ENCODE measurements around the gene GPC5. TPM values are rescaled to one million over a fixed set of nuclear protein-coding genes. Genes with fewer than 3 reads are reported as not detected.

The GPC5 gene
- total and polyA plus RNA-seq, 2 donors (not counting 3 experiments of a cell fraction or from before 2014, with no cell fraction given) = 0.59 to 0.97 TPM

DNA sequence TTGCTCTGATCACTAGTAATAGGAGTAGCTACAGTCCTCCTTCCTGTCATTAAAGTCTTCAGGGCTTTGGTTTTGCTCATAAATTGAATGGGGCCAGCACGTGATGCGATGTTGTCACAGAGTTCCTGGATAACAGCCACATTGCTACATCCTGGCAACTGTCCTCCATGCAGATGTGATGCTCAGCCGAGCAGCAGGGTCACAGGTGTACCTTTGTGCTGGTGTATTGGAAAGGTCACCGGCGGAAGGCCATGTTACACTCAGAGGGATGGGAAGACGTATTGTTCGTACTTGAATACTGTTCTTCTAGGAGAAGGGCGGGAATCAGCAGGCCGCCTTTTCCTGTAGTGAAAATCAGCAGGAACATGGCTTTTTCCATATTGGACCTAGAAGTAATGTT lies 1114.4 kb downstream of the GPC5 start:
- H3K79me2 ChIP-seq (ENCODE audit: control insufficient read depth, insufficient read depth, low read length) = no peaks in the 10 kb centered on the region
- intact Hi-C loops (cut with micrococcal nuclease) = no loop called here

DNA sequence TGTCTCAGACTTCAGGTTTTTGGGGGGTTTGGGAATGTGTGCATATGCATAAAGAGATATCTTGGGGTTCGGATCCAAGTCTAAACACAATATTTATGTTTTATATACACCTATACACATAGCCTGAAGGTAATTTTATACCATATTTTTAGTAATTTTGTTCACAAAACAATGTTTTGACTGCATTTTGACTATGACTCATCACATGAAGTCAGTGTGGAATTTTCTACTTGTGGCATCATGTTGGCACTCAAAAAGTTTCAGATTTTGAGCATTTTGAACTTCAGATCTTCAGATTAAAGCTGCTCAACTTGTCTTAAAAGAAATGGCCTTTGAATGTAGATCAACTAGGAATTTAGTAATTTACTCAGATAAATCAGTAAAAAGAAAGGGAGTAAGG lies 1115.3 kb downstream of the GPC5 start:
- TF ChIP-seq EZH2 (IDR thresholded peaks at IDR 0.05; ENCODE audit: borderline replicate concordance, low read depth, low read length, severe bottlenecking) (no peak), POLR2A (IDR thresholded peaks at IDR 0.05; ENCODE audit: low read depth, low read length) (no peak), JUN (IDR thresholded peaks at IDR 0.05; ENCODE audit: borderline replicate concordance, insufficient read depth, insufficient read length, low read depth) (no peak), FOS (IDR thresholded peaks at IDR 0.05; ENCODE audit: borderline replicate concordance, insufficient read depth, low read length) (no peak), GATA2 (IDR thresholded peaks at IDR 0.05; ENCODE audit: insufficient read depth, insufficient read length, low read depth, low read length) (no peak), POLR2AphosphoS5 (IDR thresholded peaks at IDR 0.05; ENCODE audit: insufficient read depth, low read depth, low read length) (no peak), MYC (IDR thresholded peaks at IDR 0.05; ENCODE audit: low read depth, low read length) (no peak)
- TF ChIP-seq, protein P1, sequence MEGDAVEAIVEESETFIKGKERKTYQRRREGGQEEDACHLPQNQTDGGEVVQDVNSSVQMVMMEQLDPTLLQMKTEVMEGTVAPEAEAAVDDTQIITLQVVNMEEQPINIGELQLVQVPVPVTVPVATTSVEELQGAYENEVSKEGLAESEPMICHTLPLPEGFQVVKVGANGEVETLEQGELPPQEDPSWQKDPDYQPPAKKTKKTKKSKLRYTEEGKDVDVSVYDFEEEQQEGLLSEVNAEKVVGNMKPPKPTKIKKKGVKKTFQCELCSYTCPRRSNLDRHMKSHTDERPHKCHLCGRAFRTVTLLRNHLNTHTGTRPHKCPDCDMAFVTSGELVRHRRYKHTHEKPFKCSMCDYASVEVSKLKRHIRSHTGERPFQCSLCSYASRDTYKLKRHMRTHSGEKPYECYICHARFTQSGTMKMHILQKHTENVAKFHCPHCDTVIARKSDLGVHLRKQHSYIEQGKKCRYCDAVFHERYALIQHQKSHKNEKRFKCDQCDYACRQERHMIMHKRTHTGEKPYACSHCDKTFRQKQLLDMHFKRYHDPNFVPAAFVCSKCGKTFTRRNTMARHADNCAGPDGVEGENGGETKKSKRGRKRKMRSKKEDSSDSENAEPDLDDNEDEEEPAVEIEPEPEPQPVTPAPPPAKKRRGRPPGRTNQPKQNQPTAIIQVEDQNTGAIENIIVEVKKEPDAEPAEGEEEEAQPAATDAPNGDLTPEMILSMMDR (IDR thresholded peaks at IDR 0.05; ENCODE audit: extremely low read depth in 1 of 2, insufficient read depth in 1 of 2, low read depth in 1 of 2, low read length in 2 of 2) = no peak
- TF ChIP-seq, protein P2, sequence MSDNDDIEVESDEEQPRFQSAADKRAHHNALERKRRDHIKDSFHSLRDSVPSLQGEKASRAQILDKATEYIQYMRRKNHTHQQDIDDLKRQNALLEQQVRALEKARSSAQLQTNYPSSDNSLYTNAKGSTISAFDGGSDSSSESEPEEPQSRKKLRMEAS (IDR thresholded peaks at IDR 0.05; ENCODE audit: insufficient read depth, insufficient read length) = no peak
- no peaks in the 10 kb centered on the region for H3K79me2 ChIP-seq (ENCODE audit: control insufficient read depth, insufficient read depth, low read length)
- no peaks in the 10 kb centered on the region for H3K27me3 ChIP-seq (ENCODE audit: control insufficient read depth in 2 of 2, insufficient read depth in 2 of 2, low read length in 2 of 2)
- H3K4me2 ChIP-seq (ENCODE audit: insufficient read depth, low read length) = no peak overlapping the region
- intact Hi-C loops (cut with micrococcal nuclease) (no loop called here), dilution Hi-C loops (cut with MboI; ENCODE audit: extremely low pct_ligation_motif_present, low sequenced_read_pairs) (no loop called here)
- no peaks in the 10 kb centered on the region for H4K20me1 ChIP-seq (replicated peaks; ENCODE audit: control insufficient read depth, extremely low read depth, insufficient read depth, low read length)
- no peak overlapping the region for H3K4me3 ChIP-seq (replicated peaks in 1 of 3; ENCODE audit: insufficient read depth in 1 of 3, low read depth in 1 of 3, low read length in 3 of 3)
- no TSS peak for BruUV-seq (replicated peaks)
- ChIA-PET POLR2A (no interaction called here), CTCF (no interaction called here)
- H3K36me3 ChIP-seq (ENCODE audit: control insufficient read depth in 2 of 2, extremely low read depth in 1 of 2, insufficient read depth in 2 of 2, low read length in 2 of 2) = no peaks in the 10 kb centered on the region
- FAIRE-seq (no peak), DNase-seq (ENCODE audit: low read depth, low spot score) (no peak)
- no peak overlapping the region for H3K27ac ChIP-seq (ENCODE audit: insufficient read depth, low read depth, low read length)
- no peak overlapping the region for H3K9ac ChIP-seq (replicated peaks; ENCODE audit: extremely low read depth, insufficient read depth, low read length)
- no peak overlapping the region for H2AFZ ChIP-seq (ENCODE audit: low read depth, low read length)
- no peaks in the 10 kb centered on the region for H3K4me1 ChIP-seq (ENCODE audit: control insufficient read depth, extremely low read depth, insufficient read depth, low read length)
- H3K9me3 ChIP-seq (replicated peaks; ENCODE audit: control insufficient read depth, insufficient read depth, low read length) = peaks cover 5% of the 10 kb centered on the region
- no peaks in the 10 kb centered on the region for H3K9me1 ChIP-seq (replicated peaks; ENCODE audit: control insufficient read depth, extremely low read depth, insufficient read depth, low read length)

More for the DNA sequence above, 1114.4 kb downstream of the GPC5 start:
- H3K4me2 ChIP-seq (ENCODE audit: insufficient read depth, low read length) = no peak overlapping the region
- no peaks in the 10 kb centered on the region for H3K36me3 ChIP-seq (ENCODE audit: control insufficient read depth in 2 of 2, extremely low read depth in 1 of 2, insufficient read depth in 2 of 2, low read length in 2 of 2)
- no peaks in the 10 kb centered on the region for H3K4me1 ChIP-seq (ENCODE audit: control insufficient read depth, extremely low read depth, insufficient read depth, low read length)
- H3K9me1 ChIP-seq (replicated peaks; ENCODE audit: control insufficient read depth, extremely low read depth, insufficient read depth, low read length) = no peaks in the 10 kb centered on the region
- ChIA-PET CTCF (no interaction called here), POLR2A (no interaction called here)
- H3K9ac ChIP-seq (replicated peaks; ENCODE audit: extremely low read depth, insufficient read depth, low read length) = no peak overlapping the region
- no peak for DNase-seq (ENCODE audit: low read depth, low spot score)
- dilution Hi-C loops (cut with MboI; ENCODE audit: extremely low pct_ligation_motif_present, low sequenced_read_pairs) = no loop called here
- BruUV-seq (replicated peaks) = no TSS peak
- H2AFZ ChIP-seq (ENCODE audit: low read depth, low read length) = no peak overlapping the region
- no peaks in the 10 kb centered on the region for H4K20me1 ChIP-seq (replicated peaks; ENCODE audit: control insufficient read depth, extremely low read depth, insufficient read depth, low read length)
- H3K27me3 ChIP-seq (ENCODE audit: control insufficient read depth in 2 of 2, insufficient read depth in 2 of 2, low read length in 2 of 2) = no peaks in the 10 kb centered on the region
- FAIRE-seq = no peak
- H3K4me3 ChIP-seq (replicated peaks in 1 of 3; ENCODE audit: insufficient read depth in 1 of 3, low read depth in 1 of 3, low read length in 3 of 3) = no peak overlapping the region
- TF ChIP-seq, protein P2 (IDR thresholded peaks at IDR 0.05; ENCODE audit: insufficient read depth, insufficient read length) = no peak
- no peak for TF ChIP-seq POLR2A (IDR thresholded peaks at IDR 0.05; ENCODE audit: low read depth, low read length)
- peaks cover 5% of the 10 kb centered on the region for H3K9me3 ChIP-seq (replicated peaks; ENCODE audit: control insufficient read depth, insufficient read depth, low read length)
- H3K27ac ChIP-seq (ENCODE audit: insufficient read depth, low read depth, low read length) = no peak overlapping the region

Data from endothelial cell of umbilical vein (primary cell).